Fibroblast of skin of left quadriceps (primary cell): ENCODE data around the gene GRID1.

Experiments used
- DNase-seq, 2 experiments: peaks; one replicate each; pipeline ENCODE4 v3.0.0-alpha.2; 2013; ENCODE audit warnings: low read depth in 2 of 2

The GRID1 gene

GRCh38 chr10:85891472-85891871 is 475.1 kb downstream of the GRID1 start:
- DNase-seq = no peak

- no peak for DNase-seq
These were observed 478.0 kb downstream of the GRID1 start for GRCh38 chr10:85888559-85888958.

GRCh38 chr10:85888004-85888403 is 478.6 kb downstream of the GRID1 start:
- DNase-seq = no peak

DNA sequence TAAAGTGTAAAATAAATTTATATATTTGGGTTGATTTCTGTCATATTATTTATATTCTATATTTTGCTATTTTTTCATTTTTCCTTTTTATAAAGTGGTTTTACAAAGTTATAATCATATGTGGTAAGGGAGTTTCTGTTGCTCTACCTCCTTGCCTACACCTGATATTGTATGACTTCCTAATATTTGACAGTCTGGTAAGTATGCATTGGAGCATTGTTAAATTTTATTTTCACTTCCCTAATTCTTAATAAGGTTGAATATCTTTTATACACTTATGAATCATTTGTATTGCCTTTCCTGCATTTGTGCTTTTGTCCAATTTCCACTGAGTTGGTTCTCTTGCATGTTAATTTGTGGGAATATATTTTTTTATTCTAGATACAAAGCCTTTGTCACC is 492.4 kb downstream of the GRID1 start:
- DNase-seq = no peak

DNA sequence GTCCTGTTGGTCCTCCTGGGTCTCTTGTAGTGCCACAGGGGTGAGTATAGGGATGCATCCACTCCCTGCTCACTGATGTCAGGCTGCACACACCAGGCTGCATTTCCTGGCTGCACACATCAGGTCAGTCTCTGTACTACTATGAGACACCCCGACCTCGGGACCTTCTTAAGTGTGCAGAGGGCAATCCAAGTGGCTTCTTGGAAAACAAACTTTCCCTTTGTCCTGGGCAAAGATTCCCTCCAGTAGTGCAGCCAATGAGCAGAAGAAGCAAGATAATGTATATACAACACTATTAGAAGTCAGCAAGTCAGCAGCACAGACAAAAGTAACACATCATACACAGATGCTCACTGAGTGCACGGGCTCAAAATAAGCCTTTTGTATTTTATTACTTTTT is 493.5 kb downstream of the GRID1 start:
- DNase-seq = no peak

GRCh38 chr10:85868627-85869499 is 497.7 kb downstream of the GRID1 start:
- DNase-seq = no peak

DNA sequence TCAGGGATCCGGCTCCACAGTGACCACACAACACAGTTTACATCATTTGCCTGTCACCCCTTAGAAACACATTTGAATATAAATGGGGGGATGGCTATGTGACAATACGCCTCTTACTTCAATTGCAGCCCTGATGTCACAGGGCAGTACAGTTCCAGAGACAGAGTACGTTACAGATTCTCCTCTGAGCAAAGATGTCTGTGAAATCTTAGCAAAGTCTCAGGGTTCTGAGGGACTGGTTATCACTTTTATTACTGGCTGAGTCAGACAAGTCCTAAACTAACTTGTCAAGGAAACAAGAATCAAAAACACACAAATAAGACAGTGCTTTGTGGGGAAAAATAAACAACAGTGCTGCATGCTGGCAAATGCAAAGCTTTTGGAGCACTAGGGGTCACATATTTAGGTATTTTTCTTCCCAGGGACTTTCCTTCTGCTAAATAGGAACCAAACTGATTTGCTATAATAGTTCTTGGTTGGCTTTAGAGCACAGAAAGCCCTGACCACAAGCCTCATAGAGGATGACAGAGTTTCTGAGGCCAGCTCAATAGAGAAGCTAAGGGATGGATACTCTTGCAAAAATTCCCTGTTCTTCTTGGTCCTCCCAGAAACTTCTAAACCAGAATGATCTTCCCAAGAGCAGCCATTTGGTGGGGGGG is 501.6 kb downstream of the GRID1 start:
- no peak for DNase-seq

- no peak for DNase-seq
These were observed 502.4 kb downstream of the GRID1 start for GRCh38 chr10:85864173-85864549.

- no peak for DNase-seq
These were observed 503.1 kb downstream of the GRID1 start for GRCh38 chr10:85863301-85864172.

- no peak for DNase-seq
These were observed 503.8 kb downstream of the GRID1 start for GRCh38 chr10:85862771-85863170.

- DNase-seq = no peak
These were observed 504.9 kb downstream of the GRID1 start for GRCh38 chr10:85861513-85862197.

- DNase-seq = no peak
These were observed 506.7 kb downstream of the GRID1 start for GRCh38 chr10:85859859-85860258.

GRCh38 chr10:85858776-85859515 is 507.6 kb downstream of the GRID1 start:
- no peak for DNase-seq

GRCh38 chr10:85857791-85858190 is 508.8 kb downstream of the GRID1 start:
- DNase-seq = no peak

DNA sequence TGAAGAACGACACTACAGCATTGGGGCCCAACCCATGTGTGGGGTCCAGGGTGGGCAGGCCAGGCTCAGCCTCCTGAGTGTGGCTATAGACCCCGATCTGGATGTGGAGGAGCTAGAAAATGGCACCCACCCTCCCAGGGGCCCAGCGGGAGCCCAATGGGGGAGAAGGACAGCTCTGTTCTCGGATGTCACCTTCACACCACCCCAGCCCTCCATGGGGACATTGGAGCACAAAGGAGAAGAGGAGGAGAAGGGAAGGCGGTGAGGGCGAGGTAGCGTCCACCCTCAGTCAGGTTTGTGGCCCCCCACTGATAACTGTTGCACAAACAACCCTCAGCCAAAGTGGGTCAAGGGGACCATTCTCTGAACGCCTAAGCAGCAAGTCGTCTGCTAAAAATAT is 509.3 kb downstream of the GRID1 start:
- no peak for DNase-seq

- no peak for DNase-seq
These were observed 514.7 kb downstream of the GRID1 start for GRCh38 chr10:85851934-85852333.

DNA sequence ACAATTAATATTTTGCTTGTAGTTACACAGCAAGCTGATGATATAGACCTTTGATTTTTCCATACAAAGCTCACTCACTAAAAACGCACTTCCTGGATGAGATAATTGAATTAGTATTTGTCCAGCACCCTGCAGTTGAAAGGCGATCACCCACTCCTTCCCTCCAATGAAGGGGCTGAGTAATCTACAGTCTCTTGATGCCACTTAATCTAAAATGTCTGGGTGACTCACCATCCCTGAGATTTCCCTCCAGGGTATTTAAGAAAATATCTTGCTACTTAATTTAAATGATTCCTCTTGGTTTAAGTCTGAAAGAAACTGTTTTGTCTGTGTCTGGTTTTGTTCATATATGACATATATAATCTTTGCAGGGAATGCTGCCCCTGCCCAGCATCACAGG is 515.3 kb downstream of the GRID1 start:
- DNase-seq = peak; percentile 1

DNA sequence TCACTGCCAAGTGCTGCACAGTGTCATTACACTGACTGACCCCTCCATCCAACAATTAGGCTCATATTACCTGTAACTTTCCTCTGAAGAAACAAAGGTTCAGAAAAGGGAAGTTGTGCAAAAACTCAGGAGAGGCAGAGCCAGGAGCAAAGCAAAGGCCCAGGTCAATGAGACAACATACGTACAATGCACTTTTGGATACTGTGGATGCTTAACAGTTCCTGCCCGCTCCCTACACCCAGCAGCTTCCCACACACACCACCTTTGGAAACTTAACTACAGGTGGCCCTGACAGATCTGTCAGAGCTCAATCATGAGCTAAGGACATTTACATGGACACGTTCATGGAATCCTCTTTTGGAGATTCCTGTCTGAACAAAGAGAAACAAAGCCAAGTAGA is 515.9 kb downstream of the GRID1 start:
- no peak for DNase-seq

DNA sequence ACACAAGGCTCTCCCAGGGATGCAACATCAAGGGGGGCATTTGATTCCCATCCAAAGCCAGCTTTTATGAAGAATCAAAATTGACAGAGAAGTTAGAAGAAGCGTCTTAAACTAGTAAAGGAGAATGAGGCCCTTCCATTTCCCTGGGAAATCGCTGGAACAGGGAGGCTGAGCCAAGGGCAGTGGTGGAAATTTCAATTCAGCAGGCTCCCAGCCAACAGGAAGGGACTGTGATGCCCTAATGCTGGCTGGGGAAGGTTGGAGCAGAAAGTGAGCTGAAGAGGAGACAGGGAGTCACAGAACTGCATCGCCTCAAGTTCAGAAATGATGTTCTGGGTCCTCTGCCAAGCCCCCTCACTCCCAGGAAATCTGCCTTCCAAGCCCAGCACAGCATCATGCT is 517.3 kb downstream of the GRID1 start:
- DNase-seq = no peak

DNA sequence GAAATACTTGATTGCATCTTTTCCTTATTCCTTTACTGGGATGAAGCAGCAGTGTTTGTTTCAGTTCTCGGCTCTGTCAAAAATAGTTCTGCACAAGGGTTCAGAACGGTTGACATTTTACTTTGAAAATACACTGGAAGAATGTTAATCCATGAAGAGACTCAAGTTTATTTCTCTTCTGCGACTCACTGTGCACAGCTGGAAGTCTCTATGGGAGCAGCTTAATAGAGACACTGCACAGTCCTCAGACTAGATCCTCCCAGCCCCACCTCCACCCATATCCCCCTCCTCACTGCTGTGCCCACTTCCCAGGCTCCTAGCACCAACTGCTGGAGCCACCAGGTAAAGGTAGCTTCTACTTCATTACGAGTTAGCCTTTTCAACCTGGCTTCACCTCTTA is 517.8 kb downstream of the GRID1 start:
- DNase-seq = no peak

DNA sequence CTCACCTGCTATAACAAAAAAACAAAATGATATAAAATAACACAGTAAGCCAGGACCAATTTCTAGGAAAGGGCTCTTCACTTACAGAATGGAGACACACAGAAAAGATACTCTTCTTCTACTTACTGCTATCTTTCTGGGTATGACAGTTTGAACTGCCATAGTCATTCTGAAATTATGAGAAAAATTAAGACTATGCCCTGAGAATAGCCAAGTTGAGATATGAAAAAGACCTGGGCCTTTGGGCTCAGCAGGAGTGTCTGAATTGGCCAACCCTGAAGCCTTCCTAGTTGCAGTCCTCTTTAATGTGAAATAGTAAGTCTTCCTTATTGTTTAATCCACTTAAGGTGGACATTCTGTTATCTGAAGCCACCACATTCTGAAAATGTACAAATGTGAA is 519.5 kb downstream of the GRID1 start:
- no peak for DNase-seq
